Tongue (tissue), 2 donors: ENCODE data around the gene FBN2. TPM values are rescaled to one million over a fixed set of nuclear protein-coding genes. Genes with fewer than 3 reads are reported as not detected.

ENCODE experiments used
- DNase-seq: peaks from one replicate; pipeline ENCODE4 v3.0.0-alpha.2; 2015
- total RNA-seq: library from RNA; depleted of rRNA; stranded (reverse); fragments of >200 nt; gene quantifications from one replicate; pipeline ENCODE4 v1.2.3, GENCODE V29; 2014

Gene FBN2
- total RNA-seq, 1 donor from 2014 or later, result 215 TPM

- DNase-seq, result no peak
These were observed 232.7 kb downstream of the FBN2 start for GRCh38 chr5:128305341-128305740.

DNA sequence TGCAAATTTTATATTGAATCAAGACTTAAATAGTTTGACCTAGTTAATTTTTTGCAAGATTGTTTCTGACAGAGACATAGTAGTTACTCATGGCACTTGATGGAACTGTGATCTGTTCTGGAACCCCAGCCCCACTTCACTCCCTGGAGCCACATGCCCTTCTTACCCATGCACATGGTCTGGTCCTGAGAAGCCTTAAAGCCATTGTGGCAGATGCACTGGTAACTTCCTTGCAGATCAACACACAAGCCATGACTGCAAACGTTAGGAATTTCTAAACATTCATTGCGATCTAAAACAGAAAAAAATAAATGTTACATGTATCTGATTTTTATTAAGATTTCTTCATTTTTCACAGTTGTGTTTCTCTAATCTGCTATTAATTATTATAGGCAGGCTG lies 233.3 kb downstream of the FBN2 start:
- no peak for DNase-seq

- DNase-seq, result peak; percentile 82
These were observed 234.0 kb downstream of the FBN2 start for GRCh38 chr5:128304088-128304487.

- DNase-seq, result no peak
These were observed 234.5 kb downstream of the FBN2 start for GRCh38 chr5:128303593-128303992.

- DNase-seq, result peak; percentile 25
These were observed 237.9 kb downstream of the FBN2 start for GRCh38 chr5:128300181-128300580.

GRCh38 chr5:128290152-128290858 lies 247.7 kb downstream of the FBN2 start:
- peak; percentile 37 for DNase-seq

- DNase-seq, result no peak
These were observed 250.3 kb downstream of the FBN2 start for GRCh38 chr5:128287740-128288139.

DNA sequence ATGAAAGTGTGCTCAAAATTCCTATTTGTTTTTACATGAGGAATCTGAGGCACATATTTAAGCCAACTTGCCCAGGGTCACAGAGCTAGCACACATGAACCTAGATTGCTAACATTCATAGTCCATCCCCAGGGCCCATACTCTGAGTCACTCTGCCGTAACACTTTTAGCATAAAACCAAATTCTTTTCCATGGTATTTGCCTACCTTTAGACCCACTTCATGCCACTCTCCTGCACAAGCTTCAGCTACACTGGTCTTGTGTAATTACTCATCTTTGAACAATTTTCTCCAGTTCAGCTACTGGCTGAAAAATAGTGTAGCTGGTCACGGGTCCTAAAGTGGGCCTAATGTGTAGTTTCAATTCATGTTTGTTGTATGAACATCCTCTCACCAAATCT lies 253.8 kb downstream of the FBN2 start:
- DNase-seq, result no peak

DNA sequence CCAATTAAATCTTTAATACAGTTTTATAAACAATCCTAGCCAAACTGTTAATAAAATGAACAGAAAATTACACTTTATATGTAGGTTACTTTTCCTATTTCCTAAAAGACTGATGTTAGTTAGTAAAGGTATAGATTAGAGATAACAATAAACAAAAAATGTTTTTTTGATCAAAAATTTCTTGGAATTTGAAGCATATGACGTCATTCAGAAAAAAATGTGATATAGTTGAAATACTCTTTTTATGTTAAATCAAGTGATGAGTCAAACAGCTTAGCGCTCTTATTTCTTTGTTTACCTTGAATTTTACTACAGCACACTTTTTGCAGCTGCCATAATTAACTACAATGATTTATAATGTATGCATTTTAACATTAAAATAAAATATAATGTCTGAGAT lies 258.7 kb downstream of the FBN2 start:
- DNase-seq, result no peak

DNA sequence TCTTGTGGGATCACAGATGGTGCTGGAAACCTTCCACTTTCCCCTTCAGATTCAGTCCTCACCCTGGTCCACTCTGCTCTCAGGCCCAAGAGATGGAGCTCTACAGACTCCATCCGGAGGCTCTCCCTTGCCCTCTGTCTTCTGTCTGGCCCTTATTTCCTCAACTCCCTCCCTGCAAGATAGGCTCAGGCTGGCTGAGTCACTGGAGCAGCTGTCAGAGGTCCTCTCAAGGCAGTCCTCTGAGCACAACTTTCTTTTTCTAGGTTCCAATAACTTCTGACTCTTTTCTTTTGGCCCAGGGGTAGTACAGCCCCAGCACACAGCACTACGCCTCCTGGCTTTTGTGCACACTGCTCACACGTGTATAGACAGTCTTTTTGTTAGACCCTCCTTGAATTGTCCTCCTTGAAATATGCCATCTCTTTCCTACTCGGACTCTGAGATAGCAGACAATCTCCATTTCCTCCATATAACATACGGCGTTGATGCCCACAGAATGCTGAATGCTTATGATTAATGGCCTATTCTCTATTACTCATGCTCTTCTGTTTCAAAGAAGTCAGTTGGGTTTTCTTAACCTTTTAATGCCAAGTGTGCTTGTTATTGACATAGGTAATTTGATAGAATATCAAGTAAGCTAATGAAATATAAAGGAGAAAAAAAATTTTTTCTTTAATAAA lies 261.4 kb downstream of the FBN2 start:
- no peak for DNase-seq

GRCh38 chr5:128274441-128274840 lies 263.6 kb downstream of the FBN2 start:
- DNase-seq, result no peak

GRCh38 chr5:128273736-128274135 lies 264.3 kb downstream of the FBN2 start:
- no peak for DNase-seq

DNA sequence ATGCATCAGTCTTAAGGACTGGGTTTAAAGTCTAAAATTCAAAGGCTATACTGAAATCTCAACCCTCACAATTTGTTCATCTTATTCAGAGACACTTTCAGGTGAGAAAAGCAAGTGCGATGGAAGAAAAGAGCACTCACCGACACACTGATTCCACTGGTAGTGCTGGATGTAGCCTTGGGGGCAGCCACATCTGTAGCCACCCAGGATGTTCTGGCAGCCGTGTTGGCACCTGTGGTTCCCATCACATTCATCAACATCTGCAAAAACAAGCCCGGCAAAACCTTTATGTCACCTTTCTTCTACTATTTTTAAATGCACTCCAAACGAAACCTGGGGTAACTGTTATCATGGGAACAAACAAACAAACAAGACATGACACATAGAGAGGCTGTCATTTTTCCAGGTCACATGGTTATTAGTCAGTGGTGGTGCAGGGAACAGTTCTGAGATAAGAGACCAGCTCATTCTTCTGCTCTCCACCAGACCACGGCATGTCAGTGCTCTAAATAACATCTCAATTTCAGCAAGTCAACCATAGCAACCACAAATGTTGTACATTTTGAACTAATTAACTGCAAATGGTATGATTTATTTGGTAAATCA lies 266.1 kb downstream of the FBN2 start:
- no peak for DNase-seq

DNA sequence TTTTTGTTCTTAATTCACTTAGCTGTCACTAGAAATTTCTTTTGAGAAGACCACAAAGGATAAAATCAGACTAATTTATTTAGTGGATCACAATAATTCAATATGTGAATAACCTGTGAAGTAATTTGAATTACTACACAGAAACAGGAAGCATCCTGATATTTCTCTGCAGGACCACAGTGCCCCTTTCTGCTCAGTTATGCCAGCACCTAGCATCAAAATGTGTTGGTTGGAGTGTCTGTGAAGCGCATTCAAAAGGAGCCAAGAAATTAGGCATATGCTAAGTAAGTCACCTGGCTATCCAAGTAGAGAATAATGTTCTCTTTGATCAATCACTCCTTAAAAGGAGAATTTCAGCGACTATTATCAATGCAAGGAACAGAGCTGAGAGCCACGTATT lies 267.0 kb downstream of the FBN2 start:
- no peak for DNase-seq

DNA sequence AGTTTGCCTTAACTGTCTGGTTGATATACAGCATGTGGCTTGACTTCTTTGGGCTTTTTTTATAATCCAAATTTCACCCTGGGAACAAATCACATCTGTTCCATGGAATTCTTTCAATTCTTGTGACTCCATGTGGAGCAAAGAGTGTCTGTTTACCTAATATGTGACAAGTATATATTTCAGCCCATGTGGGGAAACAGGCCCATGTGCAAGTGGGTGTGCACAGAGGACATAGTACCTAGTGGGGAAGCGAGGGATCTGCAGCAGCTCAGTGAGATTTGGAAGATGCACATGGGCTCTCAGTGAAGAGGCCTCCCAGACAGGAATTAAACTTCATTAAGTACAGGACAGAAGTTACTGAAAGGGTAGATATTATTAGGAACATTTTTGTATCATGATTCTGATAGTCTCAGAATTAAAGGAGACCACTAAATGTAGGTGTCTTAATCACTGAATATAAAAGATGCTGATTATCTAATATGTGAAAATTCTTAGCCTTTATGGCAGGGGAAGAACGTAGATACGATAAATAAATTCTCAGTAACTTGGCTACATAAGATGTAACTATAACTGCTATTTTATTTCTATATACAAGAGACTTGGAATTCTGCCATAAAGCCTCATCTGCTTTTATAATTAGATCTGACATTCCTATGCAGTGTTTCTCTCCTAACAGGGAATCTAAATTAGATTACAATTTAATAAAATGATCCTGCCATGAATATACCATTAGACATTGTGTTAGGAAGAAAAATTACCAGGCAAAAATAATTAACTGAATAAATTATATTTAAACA lies 273.3 kb downstream of the FBN2 start:
- DNase-seq, result peak; percentile 67

- DNase-seq, result no peak
These were observed 274.7 kb downstream of the FBN2 start for GRCh38 chr5:128263357-128263756.

DNA sequence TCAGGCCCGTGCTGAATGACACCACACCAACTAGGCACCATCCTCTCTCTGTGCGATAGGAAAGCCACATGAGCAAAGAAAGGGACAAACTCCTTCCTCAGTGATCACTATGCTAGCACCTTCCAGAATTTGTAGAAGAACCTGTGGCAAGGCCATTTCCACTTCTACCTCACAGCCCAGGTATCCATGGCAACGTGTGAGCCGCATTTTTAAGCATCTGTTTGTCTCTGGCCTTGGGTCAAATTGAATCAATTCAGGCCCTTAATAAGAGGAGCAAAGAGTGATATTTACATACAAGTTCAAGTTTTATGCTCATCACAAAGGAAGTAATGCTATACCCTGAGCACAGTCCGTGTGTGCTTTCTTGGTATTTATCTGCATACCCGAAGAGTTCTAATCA lies 275.1 kb downstream of the FBN2 start:
- DNase-seq, result no peak

DNA sequence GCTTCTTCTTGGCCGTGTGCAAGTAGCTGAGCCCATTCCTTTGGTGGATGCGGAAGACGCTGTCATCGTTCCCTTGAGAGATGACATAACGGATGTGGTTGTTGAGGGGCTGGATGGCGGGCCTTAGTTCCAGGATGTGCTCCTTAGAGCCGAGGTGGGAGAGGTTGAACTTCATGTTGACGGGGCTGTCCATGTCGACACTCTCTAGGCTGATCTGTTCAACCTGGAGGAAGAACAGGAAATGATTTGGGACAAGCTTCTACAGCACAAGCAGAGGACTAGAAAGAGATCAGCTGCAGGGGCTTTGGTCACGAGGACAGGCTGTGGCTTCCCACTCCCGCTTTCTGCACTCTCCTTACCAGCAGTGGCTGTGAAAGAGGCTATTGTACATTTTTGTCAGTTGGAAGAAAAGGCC lies 278.4 kb downstream of the FBN2 start:
- DNase-seq, result no peak

GRCh38 chr5:128258372-128258771 lies 279.7 kb downstream of the FBN2 start:
- no peak for DNase-seq

DNA sequence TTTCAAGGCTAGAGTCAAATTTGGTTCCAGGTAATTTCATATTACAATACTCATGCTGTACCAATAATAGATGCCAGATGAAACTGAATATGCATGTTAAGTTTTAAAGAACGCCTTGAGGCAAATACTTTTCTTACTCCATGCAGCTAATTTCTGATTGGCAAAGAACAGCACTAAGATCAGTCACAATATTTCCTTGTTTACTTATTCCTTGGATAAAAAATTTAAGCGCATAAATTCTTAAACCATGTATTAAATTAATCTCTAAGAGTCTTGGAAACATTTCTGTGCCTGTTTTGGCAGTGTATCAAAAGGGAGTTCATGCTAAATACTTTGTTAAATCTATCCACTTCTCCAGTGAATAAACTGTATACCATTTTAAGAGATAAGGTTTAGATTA lies 281.0 kb downstream of the FBN2 start:
- peak; percentile 49 for DNase-seq

GRCh38 chr5:128254789-128255188 lies 283.3 kb downstream of the FBN2 start:
- peak; percentile 48 for DNase-seq

DNA sequence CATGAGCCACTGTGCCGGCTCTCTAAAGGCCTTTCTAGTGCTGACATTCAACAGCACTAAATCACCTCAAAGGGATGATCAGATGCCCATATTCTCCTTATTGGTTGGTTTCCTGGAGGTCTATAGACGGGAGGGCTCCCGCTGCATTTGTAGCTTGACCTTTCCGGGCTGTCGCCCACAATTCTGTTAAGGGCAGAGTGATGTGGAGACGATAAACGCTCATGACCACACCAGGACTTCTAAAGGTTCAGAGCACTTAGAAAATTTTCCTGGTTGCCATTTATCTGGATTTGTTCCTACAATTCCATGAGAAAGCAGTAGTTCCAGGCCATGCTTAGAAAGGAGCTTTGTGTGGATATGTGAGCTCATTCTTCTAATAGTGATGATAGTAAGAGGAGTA lies 284.2 kb downstream of the FBN2 start:
- DNase-seq, result no peak

DNA sequence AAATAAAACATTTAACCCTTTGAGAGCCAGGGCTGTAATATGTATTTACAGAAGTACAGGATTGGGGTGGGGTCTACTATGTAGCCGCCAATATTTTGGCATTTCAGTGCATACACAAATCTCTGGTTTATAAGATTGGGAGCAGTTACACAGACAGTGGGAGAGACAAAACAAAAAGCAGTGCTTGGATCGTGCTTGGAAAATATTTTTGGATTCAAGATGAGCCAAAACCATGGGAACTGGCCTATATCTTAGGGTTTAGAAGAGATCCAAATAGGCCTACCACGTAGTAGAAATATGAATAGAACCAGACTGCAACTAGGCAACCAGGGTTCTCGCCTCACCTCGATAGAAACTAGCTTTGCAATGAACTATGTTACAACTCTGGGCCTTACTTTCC lies 284.9 kb downstream of the FBN2 start:
- peak; percentile 75 for DNase-seq
